A549 (cell line): ENCODE measurements around the gene P4HB. TPM values are rescaled to one million over a fixed set of nuclear protein-coding genes. Genes with fewer than 3 reads are reported as not detected.

Experiments
- ATAC-seq, 2 experiments: fragments of 200-7000 bp in 1 of 2; fragments of >200 bp in 1 of 2; cut with Nextera tagmentation in 1 of 2; cut with Tn5 transposase in 1 of 2; 3 replicates each; pipeline versions ENCODE4 v1.8.0 to v1.9.1; 2018 to 2020; ENCODE audit warnings: mild to moderate bottlenecking in 1 of 2, moderate library complexity in 1 of 2
- CTCF ChIA-PET: fragments of 300-600 bp; sonication (Branson Sonifier 250); formaldehyde crosslinking; extraction: SDS; loops from one replicate; lab custom pipeline; 2021; ENCODE audit warnings: antibody characterized with exemption, inconsistent platforms; lab: Yijun Ruan, JAX
- POLR2A ChIA-PET: fragments of 350-600 bp; formaldehyde crosslinking; extraction: SDS; loops from one replicate; lab custom pipeline; 2021; ENCODE audit warnings: antibody characterized with exemption, inconsistent platforms; lab: Yijun Ruan, JAX
- DNase-seq, 2 experiments: peaks; one replicate each; pipeline versions ENCODE4 v3.0.0 to v3.0.0-alpha.2; 2011 to 2016; ENCODE audit warnings: low read depth in 1 of 2, low spot score in 1 of 2
- FAIRE-seq: peaks from 2 replicates; lab custom pipeline; 2011; peaks lifted over from hg19 to GRCh38; lab: Jason Lieb, UNC
- H3K27ac ChIP-seq, 2 experiments: fragments of >200 bp; sonication (Bioruptor Twin); formaldehyde crosslinking; 3 replicates each; pipeline ENCODE4 v1.5.1; 2016 to 2017
- H3K4me1 ChIP-seq: fragments of >200 bp; sonication (Bioruptor Twin); formaldehyde crosslinking; 3 replicates; pipeline ENCODE4 v1.6.1; 2016
- H3K4me2 ChIP-seq: fragments of >200 bp; sonication (Bioruptor Twin); formaldehyde crosslinking; 3 replicates; pipeline ENCODE4 v1.6.1; 2016
- H3K4me3 ChIP-seq: fragments of >200 bp; sonication (Bioruptor Twin); formaldehyde crosslinking; 3 replicates; pipeline ENCODE4 v1.5.1; 2016
- H3K9me3 ChIP-seq: fragments of >200 bp; sonication (Bioruptor Twin); formaldehyde crosslinking; 3 replicates; pipeline ENCODE4 v1.6.1; 2016
- CBX2 ChIP-seq: fragments of 200-600 bp; sonication (generic); IDR thresholded peaks from 2 replicates; pipeline ENCODE4 v1.6.1; 2016; ENCODE audit warnings: low read depth, mild to moderate bottlenecking, borderline replicate concordance
- EHF ChIP-seq: fragments of 250-450 bp; sonication (Bioruptor Pico); IDR thresholded peaks from 2 replicates; pipeline ENCODE4 v1.5.0; 2020; ENCODE audit warnings: mild to moderate bottlenecking
- EHMT2 ChIP-seq: fragments of 200-600 bp; sonication (generic); IDR thresholded peaks from 2 replicates; pipeline ENCODE4 v1.6.1; 2016; ENCODE audit warnings: antibody characterized with exemption, low read depth, mild to moderate bottlenecking, moderate library complexity
- EP300 ChIP-seq, 2 experiments: fragments of >200 bp; sonication (Bioruptor Twin); formaldehyde crosslinking; IDR thresholded peaks; 2 replicates in 1 of 2; 3 replicates in 1 of 2; pipeline ENCODE4 v1.6.1; 2016 to 2017
- ESRRA ChIP-seq: fragments of 150-350 bp; IDR thresholded peaks from 2 replicates; pipeline ENCODE4 v1.6.1; 2014; ENCODE audit warnings: mild to moderate bottlenecking, low read length, borderline replicate concordance
- HEYL ChIP-seq: fragments of 250-450 bp; sonication (Bioruptor Pico); IDR thresholded peaks from 2 replicates; pipeline ENCODE4 v1.8.0; 2021; ENCODE audit warnings: mild to moderate bottlenecking, moderate library complexity
- JUNB ChIP-seq: fragments of >200 bp; sonication (Bioruptor Twin); formaldehyde crosslinking; IDR thresholded peaks from 2 replicates; pipeline ENCODE4 v1.6.1; 2016
- MAFK ChIP-seq: fragments of 450-650 bp; IDR thresholded peaks from 2 replicates; pipeline ENCODE4 v1.6.1; 2014; ENCODE audit not compliant: partially characterized antibody
- MAZ ChIP-seq: fragments of 150-350 bp; IDR thresholded peaks from 2 replicates; pipeline ENCODE4 v1.6.1; 2014; ENCODE audit warnings: antibody characterized with exemption, low read depth, low read length, borderline replicate concordance
- MYC ChIP-seq: IDR thresholded peaks from 2 replicates; pipeline ENCODE4 v1.6.1; 2012; ENCODE audit warnings: mild to moderate bottlenecking, inconsistent platforms, low read length, improper control_type of control experiment, borderline replicate concordance
- NFE2L2 ChIP-seq: fragments of 150-350 bp; conservative IDR thresholded peaks from 2 replicates; pipeline ENCODE4 v1.6.1; 2014; ENCODE audit warnings: low read length
- PHF8 ChIP-seq: fragments of 200-600 bp; sonication (generic); IDR thresholded peaks from 2 replicates; pipeline ENCODE4 v1.6.1; 2016; ENCODE audit warnings: low read depth, mild to moderate bottlenecking, antibody characterized with exemption, moderate library complexity, borderline replicate concordance
- POLR2A ChIP-seq: IDR thresholded peaks from 2 replicates; pipeline ENCODE4 v1.6.1; 2012; ENCODE audit warnings: mild to moderate bottlenecking, low read length
- POLR2AphosphoS2 ChIP-seq: conservative IDR thresholded peaks from 2 replicates; pipeline ENCODE4 v1.6.1; 2012; ENCODE audit warnings: low read length, improper control_type of control experiment, inconsistent platforms
- RNF2 ChIP-seq: fragments of 200-600 bp; sonication (generic); IDR thresholded peaks from 2 replicates; pipeline ENCODE4 v1.6.1; 2016; ENCODE audit warnings: low read depth, mild to moderate bottlenecking, antibody characterized with exemption, moderate library complexity, borderline replicate concordance
- SMC3 ChIP-seq: fragments of >200 bp; sonication (Bioruptor Twin); formaldehyde crosslinking; IDR thresholded peaks from 3 replicates; pipeline ENCODE4 v1.6.1; 2018; ENCODE audit warnings: inconsistent platforms
- WGBS: methylation state at CpG from one replicate; pipeline ENCODE4 v1.1.6; 2017; ENCODE audit errors: missing lambda C conversion rate; 5-methylcytosine and 5-hydroxymethylcytosine counted together
- polyA plus RNA-seq, 4 experiments: library from polyadenylated mRNA; depleted of rRNA in 3 of 4; stranded (reverse); fragments of >200 nt; fragmentation: RNase III in 1 of 4; extraction: RNeasy Plus Mini Kit Qiagen cat#74134 plus additional on column Dnase treatment in 1 of 4; gene quantifications; 2 replicates in 3 of 4; 3 replicates in 1 of 4; pipeline ENCODE4 v1.2.3, GENCODE V29; 2011 to 2017
- TF ChIP-seq, protein P1 (sequence below): IDR thresholded peaks from 2 replicates; pipeline ENCODE4 v1.6.1; 2012
- TF ChIP-seq, protein P2 (sequence below): fragments of >200 bp; sonication (Bioruptor Twin); formaldehyde crosslinking; IDR thresholded peaks from 2 replicates; pipeline ENCODE4 v1.6.1; 2016
- TF ChIP-seq, protein P3 (sequence below): IDR thresholded peaks from 2 replicates; pipeline ENCODE4 v1.6.1; 2012; ENCODE audit warnings: low read depth, borderline replicate concordance
- TF ChIP-seq, protein P4 (sequence below): fragments of 150-350 bp; IDR thresholded peaks from 2 replicates; pipeline ENCODE4 v1.6.1; 2014; ENCODE audit warnings: low read depth, mild to moderate bottlenecking, low read length

The P4HB gene
- polyA plus RNA-seq, 2 of the 4 experiments (the other 2 are of a cell fraction), result 102 to 622 TPM

DNA sequence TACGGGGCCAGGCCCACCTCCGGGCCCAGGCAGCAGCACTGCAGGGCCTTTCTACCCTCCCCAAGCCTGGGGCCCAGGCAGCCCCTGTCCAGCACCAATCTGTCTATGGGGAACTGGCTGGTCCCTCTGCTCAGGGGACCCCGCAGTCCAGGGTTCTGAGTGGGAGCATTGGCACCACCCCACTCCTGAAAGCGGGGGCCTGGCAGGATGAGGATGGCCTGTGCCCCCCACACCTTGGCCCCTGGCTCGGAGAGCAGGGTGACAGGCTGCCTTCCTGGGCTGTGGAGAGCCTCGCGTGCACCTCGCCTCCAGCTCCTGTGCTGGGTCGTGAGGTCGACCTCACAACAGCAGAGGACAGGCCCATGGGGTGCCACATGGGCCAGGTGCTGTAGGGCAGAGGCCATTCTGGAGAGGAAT lies 43.1 kb upstream of the P4HB start:
- H3K9me3 ChIP-seq, result no peaks in the 10 kb centered on the region
- peaks cover 15% of the 10 kb centered on the region for H3K4me1 ChIP-seq
- POLR2A ChIA-PET, result no interaction called here
- H3K27ac ChIP-seq, result no peak overlapping the region
- no peak for ATAC-seq
- 82% methylated on average over 9 of the region's 10 CpGs for WGBS
- CTCF ChIA-PET, result interaction anchor here (1.1 to 1.6 kb wide), 3 partner anchors 10 to 14 kb away, joined by 3 to 6 read pairs (median 4); no protein-coding TSS in a partner anchor
- no peak for DNase-seq
- H3K4me2 ChIP-seq, result no peak overlapping the region
- TF ChIP-seq, protein P1, sequence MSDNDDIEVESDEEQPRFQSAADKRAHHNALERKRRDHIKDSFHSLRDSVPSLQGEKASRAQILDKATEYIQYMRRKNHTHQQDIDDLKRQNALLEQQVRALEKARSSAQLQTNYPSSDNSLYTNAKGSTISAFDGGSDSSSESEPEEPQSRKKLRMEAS, result no peak
- H3K4me3 ChIP-seq, result no peak overlapping the region
- no peak for FAIRE-seq

DNA sequence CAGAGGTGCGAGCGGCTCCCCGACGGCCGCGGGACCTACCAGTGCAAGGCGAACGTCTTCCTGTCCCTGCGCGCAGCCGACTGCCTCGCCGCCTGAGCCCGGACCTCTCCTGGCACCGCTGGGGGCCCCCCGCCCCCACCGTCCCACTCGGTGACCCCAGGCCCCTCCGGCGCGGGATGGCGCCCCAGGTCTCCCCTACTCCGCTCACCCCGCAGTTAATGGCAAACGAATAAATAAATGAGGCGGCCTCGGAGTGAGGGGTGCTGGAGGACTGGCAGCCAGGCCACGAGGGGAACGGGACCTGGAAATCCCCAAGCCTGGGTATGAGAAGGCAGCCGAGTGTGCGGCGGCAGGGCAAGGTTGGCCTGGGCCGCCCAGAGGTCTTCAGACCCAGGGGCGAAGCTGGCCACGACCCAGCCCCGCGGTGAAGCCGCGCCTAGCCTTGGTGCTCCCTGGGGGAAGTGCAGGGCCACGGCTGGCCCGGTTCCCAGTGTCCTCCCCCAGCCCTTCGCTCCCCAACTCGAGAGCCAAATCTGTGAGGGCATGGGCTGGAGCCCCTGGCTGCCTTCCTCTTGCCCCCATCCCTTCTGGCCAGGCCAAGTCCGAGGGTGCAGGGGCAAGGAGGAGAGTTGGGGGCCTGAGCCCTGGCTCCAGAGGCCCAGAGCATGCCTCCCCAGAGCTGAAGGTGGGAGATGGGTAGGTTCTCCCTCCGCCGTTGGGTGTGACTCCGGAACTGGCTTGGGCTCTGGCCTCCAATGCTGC lies 42.5 kb upstream of the P4HB start:
- POLR2A ChIA-PET, result no interaction called here
- CTCF ChIA-PET, result interaction anchor here (1.0 to 1.6 kb wide), 5 partner anchors 9 to 168 kb away, joined by 3 to 6 read pairs (median 4); partner anchors contain the start of gene MAFG
- 91% methylated on average over 40 of the region's 47 CpGs for WGBS
- no peak for TF ChIP-seq MAFK
- TF ChIP-seq, protein P1, result no peak
- Histone ChIP-seq H3K4me3 (no peak overlapping the region), H3K4me2 (no peak overlapping the region), H3K27ac (no peak overlapping the region), H3K9me3 (no peaks in the 10 kb centered on the region), H3K4me1 (peaks cover 21% of the 10 kb centered on the region)
- no peak for FAIRE-seq
- no peak for DNase-seq
- ATAC-seq, result no peak

DNA sequence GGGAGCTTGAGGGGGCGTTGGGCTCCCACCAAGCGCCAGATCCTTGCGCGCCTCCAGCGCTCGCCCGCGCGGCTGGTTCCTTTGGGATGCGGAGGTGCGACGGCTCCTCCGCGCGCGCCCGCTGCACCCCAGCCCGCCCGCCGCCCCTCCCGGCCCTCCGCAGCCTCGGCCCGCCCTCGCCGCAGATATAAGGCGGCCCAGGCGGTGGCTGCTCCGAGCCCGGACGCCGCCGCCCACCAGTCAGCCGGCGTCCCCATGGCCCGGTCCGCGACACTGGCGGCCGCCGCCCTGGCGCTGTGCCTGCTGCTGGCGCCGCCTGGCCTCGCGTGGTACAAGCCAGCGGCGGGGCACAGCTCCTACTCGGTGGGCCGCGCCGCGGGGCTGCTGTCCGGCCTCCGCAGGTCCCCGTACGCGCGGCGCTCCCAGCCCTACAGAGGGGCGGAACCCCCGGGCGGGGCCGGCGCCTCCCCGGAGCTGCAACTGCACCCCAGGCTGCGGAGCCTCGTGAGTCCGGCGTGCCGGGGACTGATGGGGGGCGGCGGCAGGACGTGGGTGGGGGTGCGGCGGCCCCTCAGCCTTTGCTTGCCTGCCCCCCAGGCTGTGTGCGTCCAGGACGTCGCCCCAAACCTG lies 41.8 kb upstream of the P4HB start, which contains the start of gene NPB:
NPB (plus strand) TSS at position 216 of the 630 bp plus-strand sequence; CDS start at position 256, 40 bp downstream.
- POLR2A ChIA-PET, result no interaction called here
- H3K4me3 ChIP-seq, result no peak within 1 kb of the TSS
- TF ChIP-seq POLR2AphosphoS2 (no peak), NFE2L2 (no peak), PHF8 (no peak), ESRRA (no peak), MYC (no peak), JUNB (no peak), EHMT2 (no peak), HEYL (CRISPR knock-in tag) (no peak), EHF (CRISPR knock-in tag) (no peak), MAZ (no peak), POLR2A (no peak), CBX2 (no peak), EP300 (IDR thresholded peaks at IDR 0.05) (no peak), RNF2 (no peak), SMC3 (no peak)
- TF ChIP-seq, protein P2, sequence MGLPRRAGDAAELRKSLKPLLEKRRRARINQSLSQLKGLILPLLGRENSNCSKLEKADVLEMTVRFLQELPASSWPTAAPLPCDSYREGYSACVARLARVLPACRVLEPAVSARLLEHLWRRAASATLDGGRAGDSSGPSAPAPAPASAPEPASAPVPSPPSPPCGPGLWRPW, result no peak
- TF ChIP-seq, protein P3, sequence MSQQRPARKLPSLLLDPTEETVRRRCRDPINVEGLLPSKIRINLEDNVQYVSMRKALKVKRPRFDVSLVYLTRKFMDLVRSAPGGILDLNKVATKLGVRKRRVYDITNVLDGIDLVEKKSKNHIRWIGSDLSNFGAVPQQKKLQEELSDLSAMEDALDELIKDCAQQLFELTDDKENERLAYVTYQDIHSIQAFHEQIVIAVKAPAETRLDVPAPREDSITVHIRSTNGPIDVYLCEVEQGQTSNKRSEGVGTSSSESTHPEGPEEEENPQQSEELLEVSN, result no peak
- TF ChIP-seq, protein P4, sequence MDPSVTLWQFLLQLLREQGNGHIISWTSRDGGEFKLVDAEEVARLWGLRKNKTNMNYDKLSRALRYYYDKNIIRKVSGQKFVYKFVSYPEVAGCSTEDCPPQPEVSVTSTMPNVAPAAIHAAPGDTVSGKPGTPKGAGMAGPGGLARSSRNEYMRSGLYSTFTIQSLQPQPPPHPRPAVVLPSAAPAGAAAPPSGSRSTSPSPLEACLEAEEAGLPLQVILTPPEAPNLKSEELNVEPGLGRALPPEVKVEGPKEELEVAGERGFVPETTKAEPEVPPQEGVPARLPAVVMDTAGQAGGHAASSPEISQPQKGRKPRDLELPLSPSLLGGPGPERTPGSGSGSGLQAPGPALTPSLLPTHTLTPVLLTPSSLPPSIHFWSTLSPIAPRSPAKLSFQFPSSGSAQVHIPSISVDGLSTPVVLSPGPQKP, result no peak
- TF ChIP-seq, all 56 proteins: peak for 0
- no peak for DNase-seq
- 97% methylated on average over 50 of the region's 79 CpGs for WGBS
- no peaks in the 10 kb centered on the region for H3K9me3 ChIP-seq
- no peak within 1 kb of the TSS for H3K27ac ChIP-seq
- no peak for ATAC-seq
- no peak within 1 kb of the TSS for H3K4me2 ChIP-seq
- FAIRE-seq, result no peak
- CTCF ChIA-PET, result interaction anchor here (1.0 to 1.6 kb wide), 6 partner anchors 8 to 167 kb away, joined by 3 to 8 read pairs (median 4); partner anchors contain the start of gene MAFG
- peaks cover 28% of the 10 kb centered on the region for H3K4me1 ChIP-seq
